HG03095 (cell line): ENCODE measurements around the gene GXYLT2.

Experiments used
- ATAC-seq: cut with Tn5 transposase; IDR thresholded peaks from one replicate; pipeline ENCODE4 v1.9.1; 2021; ENCODE audit warnings: moderate library complexity; ENCODE audit not compliant: unreplicated experiment

GXYLT2 gene

GRCh38 chr3:72930754-72931153 is 42.9 kb downstream of the GXYLT2 start:
- no peak for ATAC-seq

- no peak for ATAC-seq
Observed at GRCh38 chr3:72932416-72932815, 44.6 kb downstream of the GXYLT2 start.

DNA sequence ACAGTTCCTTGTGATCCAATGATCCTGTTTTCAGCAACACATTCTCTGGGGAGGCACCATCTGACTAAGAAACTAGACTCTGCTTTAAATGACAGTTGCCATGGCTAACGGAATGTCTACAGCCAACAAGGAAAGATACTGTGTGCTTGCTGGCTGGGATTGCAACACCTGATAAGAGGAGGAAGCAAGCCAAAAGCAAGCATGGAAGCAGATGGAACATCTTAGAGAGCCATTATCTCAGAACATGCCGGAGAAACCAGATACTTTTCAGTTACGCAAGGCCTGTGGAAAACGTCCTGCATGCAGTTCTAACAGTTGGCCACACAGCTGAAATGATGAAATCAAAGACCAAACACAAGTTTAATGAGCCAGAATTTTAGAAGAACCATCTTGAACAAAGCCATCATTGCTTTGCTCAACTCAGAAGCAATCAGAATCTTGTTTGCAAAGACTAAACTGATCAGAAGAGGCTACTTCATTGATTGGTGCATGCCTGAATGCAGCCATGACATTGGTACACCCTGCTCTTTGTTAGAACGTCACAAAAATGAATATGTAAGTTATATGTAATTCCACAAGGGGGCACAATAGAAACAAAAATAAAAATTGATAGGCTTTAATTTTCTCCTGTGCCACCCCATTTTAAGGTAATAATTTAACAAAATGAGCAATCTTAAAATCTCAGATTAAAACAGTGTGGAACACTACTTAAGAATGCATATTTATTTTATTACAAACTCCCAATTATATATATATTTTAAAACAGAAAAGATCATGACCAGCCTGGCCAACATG is 50.8 kb downstream of the GXYLT2 start:
- ATAC-seq = no peak

DNA sequence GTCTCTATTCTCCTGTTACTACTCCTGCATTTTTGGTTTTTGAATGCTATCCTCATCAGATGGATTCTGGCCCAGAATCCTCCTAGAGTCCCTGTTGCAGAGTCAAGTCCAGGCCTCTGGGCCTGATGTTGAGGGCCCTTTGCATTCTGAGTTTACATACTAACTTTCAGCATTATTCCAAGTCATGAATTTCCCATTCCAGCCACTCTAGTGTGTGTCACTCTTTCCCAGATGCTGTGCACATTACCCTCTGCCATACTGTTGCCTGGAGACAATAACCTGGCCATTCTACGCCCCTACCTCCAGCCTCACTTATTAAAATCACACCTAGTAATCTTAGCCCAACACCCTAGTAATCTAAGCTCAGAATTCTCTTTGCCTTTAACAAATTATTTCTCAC is 53.4 kb downstream of the GXYLT2 start:
- no peak for ATAC-seq

DNA sequence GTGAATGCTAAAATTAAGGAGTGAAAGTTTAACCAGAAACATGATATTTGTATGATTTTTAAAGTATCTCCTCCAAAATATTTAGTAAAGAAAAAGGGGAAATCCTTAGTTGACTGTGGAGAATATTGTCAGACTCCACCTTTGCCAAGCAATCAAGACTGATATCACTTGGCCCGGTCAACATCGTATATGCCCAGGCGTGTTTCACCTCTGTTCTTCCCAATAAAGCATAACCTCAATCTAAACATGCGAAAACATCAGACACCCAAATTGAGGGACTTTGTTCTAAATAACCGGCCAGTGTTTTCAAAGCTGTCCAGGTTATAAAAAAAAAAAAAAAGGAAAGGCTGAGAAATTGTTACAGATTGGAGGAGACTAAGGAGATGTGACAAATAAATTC is 54.6 kb downstream of the GXYLT2 start:
- no peak for ATAC-seq

GRCh38 chr3:72944696-72945095 is 56.9 kb downstream of the GXYLT2 start:
- ATAC-seq = no peak

DNA sequence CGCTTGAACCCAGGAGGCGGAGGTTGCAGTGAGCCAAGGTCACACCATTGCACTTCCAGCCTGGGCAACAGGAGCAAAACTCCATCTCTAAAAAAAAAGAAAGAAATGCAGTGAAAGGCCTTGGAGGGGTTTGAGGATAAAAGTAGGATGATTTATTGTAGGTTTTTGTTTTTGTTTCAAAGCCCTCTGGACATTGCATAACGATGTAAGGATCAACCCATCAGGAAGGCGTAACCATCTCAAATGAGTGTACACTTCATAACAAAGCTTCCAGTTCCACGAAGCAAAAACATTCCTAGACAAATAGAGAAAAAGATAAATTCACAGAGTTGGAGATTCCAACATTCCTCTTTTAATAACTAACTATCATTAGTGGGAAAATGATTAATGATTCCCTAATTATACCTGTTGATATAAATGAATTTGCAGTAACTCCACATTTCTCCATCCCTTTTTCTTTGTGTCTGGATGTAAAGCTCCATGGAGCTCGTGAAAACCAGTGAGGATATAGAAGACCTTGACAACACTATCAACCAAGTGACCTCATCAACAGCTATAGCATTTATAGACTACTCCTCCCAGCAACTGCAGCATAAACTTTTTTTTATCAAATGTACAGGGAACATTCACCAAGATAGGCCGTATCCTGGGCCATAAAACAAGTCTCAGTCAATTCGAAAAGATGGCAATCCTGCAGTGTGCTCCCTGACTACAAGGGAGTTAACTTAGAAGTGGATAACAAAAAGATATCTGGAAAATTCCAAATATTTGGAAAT is 60.1 kb downstream of the GXYLT2 start:
- ATAC-seq = no peak

DNA sequence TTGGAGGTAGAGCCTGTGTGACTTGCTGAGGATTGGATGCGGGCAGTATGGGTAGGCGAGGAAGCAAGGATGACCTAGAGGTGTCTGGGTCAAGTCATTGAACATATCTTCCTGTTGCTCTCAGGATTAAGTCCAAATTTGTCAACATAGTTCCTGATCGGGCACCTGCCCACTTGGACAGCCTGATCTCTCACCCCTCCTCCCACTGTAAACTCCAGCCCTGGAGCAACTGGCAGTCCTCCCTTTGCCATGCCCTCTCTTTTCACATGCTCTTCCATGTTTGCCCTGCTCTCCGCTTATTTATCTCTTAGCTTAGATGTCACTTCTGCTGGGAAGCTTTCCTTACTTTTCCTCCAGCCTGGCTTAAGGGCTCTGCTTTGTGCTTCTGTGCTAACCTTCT is 61.2 kb downstream of the GXYLT2 start:
- ATAC-seq = no peak

GRCh38 chr3:72950372-72950771 is 62.5 kb downstream of the GXYLT2 start:
- peak; percentile 57 for ATAC-seq

GRCh38 chr3:72950801-72951200 is 63.0 kb downstream of the GXYLT2 start:
- peak; percentile 30 for ATAC-seq

GRCh38 chr3:72951259-72951722 is 63.4 kb downstream of the GXYLT2 start:
- no peak for ATAC-seq

- no peak for ATAC-seq
Observed at GRCh38 chr3:72953325-72953956, 65.6 kb downstream of the GXYLT2 start.

DNA sequence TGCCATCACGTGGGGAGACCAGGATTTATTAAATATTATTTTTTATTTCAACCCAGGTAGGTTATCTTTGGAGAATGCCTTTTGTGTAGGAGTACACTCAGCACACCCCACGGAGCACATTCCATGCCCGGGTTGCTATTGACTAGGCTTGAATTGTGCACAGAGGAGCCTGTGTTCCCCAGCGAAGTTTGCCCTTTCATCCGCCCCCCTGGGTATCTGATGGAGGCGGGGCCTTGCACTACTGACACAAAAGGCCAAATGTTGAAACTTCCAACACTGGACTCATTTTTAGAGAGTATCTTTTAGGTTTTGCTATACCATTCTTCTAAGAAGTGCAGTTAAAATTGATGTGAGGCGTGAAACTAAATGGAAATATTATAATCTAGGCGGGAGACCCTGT is 69.5 kb downstream of the GXYLT2 start:
- no peak for ATAC-seq

- ATAC-seq = no peak
Observed at GRCh38 chr3:72959336-72959735, 71.5 kb downstream of the GXYLT2 start.

DNA sequence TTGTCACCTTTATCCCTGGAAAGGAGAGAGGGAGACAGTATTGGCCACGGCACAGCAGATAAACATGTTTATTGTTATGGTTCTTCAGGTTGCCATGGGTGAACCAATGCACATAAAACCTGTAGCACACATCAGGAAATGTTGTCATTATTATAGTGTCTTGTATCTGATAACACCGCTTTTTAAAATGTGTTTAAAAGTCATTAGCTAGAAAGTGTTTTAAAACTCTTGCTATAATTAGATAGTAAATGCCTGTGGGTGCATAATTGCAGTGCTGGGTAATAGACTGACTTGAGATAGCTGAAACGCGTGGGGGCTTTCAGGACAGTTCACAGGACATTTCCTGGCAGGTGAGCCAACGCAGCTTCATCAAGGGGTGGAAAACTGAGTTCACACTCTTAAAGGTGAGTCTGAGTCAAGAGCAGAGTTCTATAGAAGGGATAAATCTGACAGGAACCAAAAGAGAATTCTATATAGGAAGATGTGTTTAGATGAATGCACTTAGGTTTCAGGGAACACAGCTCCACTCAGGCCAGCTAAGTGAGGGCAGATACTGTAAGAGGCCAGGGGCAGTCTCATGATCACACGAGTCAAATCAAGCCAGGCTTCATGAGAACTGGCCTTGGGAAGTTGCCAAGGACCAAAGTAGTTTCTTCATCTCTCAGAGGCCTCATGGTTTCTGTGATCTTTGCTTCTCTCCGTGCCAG is 73.1 kb downstream of the GXYLT2 start:
- ATAC-seq = no peak

- ATAC-seq = no peak
Observed at GRCh38 chr3:72961752-72962151, 73.9 kb downstream of the GXYLT2 start.

- ATAC-seq = no peak
Observed at GRCh38 chr3:72962317-72962716, 74.5 kb downstream of the GXYLT2 start.

DNA sequence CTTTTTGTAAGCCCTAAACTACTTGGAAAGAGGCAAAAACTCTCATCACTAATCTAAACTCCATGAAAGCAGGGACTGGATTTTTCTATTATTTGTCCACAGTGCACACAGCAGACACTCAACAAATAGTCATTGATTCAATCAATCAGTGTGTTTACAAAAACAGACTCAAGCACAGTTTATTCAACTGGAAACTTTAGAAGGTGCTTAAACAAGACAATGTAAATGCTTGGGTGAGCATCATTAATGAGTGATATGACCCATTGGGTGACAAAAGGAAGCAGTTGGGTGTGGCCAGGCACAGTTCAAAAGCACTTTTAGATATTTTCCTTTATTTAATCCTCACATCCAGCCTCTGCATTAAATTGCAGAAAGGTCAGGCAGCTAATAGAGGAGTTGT is 76.8 kb downstream of the GXYLT2 start:
- no peak for ATAC-seq

DNA sequence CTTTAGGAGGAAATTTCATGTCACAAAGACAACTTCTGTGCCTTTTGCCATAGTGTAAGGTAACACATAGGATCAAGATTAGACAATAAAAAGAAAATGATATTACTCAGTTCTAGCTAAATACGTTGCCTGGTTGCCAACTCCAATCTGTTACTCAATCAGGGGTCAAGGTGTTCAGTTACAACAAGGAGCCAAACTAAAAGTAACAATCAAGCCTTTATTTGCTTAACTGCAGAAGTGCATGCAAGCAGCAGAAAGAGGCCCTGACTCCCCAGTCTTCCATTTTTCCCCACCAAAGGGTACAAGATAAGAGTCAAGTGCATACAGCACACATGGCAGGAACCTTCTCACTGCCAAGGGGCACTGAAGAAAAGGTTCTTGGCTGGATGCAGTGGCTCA is 80.4 kb downstream of the GXYLT2 start:
- no peak for ATAC-seq

DNA sequence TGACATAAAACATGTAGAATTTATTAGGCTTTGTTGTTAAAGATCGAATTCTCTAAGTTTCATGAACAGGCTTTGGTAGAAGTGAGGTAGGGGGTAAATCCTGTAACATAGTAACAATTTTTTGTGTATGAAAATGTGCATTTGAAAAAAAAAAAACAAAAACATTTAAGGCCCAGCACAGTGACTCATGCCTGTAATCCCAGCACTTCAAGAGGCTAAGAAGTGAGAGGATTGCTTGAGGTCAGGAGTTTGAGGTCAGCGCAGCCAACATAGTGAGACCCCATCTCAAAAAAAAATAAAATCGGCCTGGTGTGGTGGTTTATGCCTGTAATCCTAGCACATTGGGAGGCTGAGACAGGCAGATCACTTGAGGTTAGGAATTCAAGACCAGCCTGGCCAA is 81.9 kb downstream of the GXYLT2 start:
- no peak for ATAC-seq

DNA sequence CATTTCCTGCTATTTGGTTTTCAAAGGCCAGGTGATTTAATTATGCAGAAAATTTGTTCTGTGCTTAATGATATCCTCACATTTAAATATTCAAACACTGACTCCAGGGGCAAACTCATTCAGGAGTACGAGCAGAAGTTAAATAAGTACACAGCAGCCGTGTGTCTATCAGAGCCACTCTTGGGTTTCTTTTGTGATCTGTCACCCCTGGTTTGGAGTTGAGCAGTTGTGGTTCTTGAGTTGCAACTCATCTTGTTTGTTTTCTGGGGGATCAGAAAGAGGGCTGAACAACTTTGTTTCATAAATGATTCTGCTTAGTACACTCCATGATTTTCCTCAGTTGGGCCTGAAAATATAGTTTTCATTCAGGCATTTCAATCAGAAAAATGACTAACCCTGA is 83.1 kb downstream of the GXYLT2 start:
- ATAC-seq = no peak
